HepG2 (cell line): ENCODE measurements around the gene RMRP. TPM values are rescaled to one million over a fixed set of nuclear protein-coding genes. Genes with fewer than 3 reads are reported as not detected.

Experiments
- ATAC-seq: fragments of 200-7000 bp; cut with Tn5 transposase; 3 replicates; pipeline ENCODE4 v1.9.1; 2020; ENCODE audit warnings: mild to moderate bottlenecking, moderate library complexity
- BruUV-seq: library from RNA; stranded (reverse); fragments of 400-500 nt; replicated peaks from 2 replicates; lab custom pipeline; 2021; lab: Mats Ljungman, UMichigan
- CTCF ChIA-PET: fragments of 300-600 bp; formaldehyde crosslinking; extraction: SDS; loops from one replicate; lab custom pipeline; 2021; ENCODE audit warnings: low total read pairs, inconsistent platforms, low intra/inter-chr PET ratio; lab: Yijun Ruan, JAX
- POLR2A ChIA-PET: fragments of 350-600 bp; sonication (Branson Sonifier 250); formaldehyde crosslinking; loops from one replicate; lab custom pipeline; 2020; ENCODE audit warnings: antibody characterized with exemption, inconsistent platforms; lab: Yijun Ruan, JAX
- DNase-seq: peaks from one replicate; pipeline ENCODE4 v3.0.0-alpha.2; 2015; ENCODE audit warnings: low spot score
- FAIRE-seq: peaks from 3 replicates; lab custom pipeline; 2011; peaks lifted over from hg19 to GRCh38; lab: Jason Lieb, UNC
- H2AFZ ChIP-seq: one replicate; pipeline ENCODE4 v1.6.1; 2011; ENCODE audit warnings: low read length, inconsistent platforms
- H3K27ac ChIP-seq: fragments of 300-600 bp; 3 replicates; pipeline ENCODE4 v1.8.0; 2011; ENCODE audit warnings: mixed run types, mild to moderate bottlenecking, mixed read lengths, low read length, inconsistent platforms; ENCODE audit not compliant: insufficient read depth; ENCODE audit errors: extremely low read length
- H3K27me3 ChIP-seq, 2 experiments: fragments of 200-600 bp in 1 of 2; 2 replicates in 1 of 2; 3 replicates in 1 of 2; pipeline versions ENCODE4 v1.6.0 to v1.8.0; 2011; ENCODE audit warnings: low read length in 2 of 2, mild to moderate bottlenecking in 2 of 2, moderate library complexity in 2 of 2, inconsistent platforms in 1 of 2; ENCODE audit not compliant: insufficient read depth in 2 of 2, control insufficient read depth in 1 of 2
- H3K36me3 ChIP-seq, 2 experiments: fragments of 200-600 bp in 1 of 2; replicated peaks in 1 of 2; 2 replicates in 1 of 2; 3 replicates in 1 of 2; pipeline versions ENCODE4 v1.5.1 to v1.8.0; 2011; ENCODE audit warnings: low read length in 2 of 2, inconsistent platforms in 1 of 2; ENCODE audit not compliant: insufficient read depth in 2 of 2, control insufficient read depth in 1 of 2
- H3K4me1 ChIP-seq: 2 replicates; pipeline ENCODE4 v1.5.1; 2012; ENCODE audit warnings: low read length, inconsistent platforms; ENCODE audit not compliant: insufficient read depth
- H3K4me2 ChIP-seq: 2 replicates; pipeline ENCODE4 v1.6.0; 2011; ENCODE audit warnings: low read depth, low read length, inconsistent platforms
- H3K4me3 ChIP-seq, 3 experiments: fragments of 200-600 bp in 1 of 3; sonication (generic), shearing (Covaris generic) in 1 of 3; replicated peaks in 1 of 3; 2 replicates each; pipeline ENCODE4 v1.5.1; 2011 to 2016; ENCODE audit warnings: low read length in 3 of 3, inconsistent platforms in 2 of 3, low read depth in 2 of 3, mild to moderate bottlenecking in 2 of 3, control low read depth in 1 of 3, mixed read lengths in 1 of 3; ENCODE audit not compliant: insufficient read depth in 1 of 3
- H3K79me2 ChIP-seq: one replicate; pipeline ENCODE4 v1.6.1; 2011; ENCODE audit warnings: low read length, inconsistent platforms; ENCODE audit not compliant: insufficient read depth
- H3K9ac ChIP-seq: 2 replicates; pipeline ENCODE4 v1.6.0; 2011; ENCODE audit warnings: mild to moderate bottlenecking, low read depth, low read length, inconsistent platforms; ENCODE audit not compliant: insufficient read depth
- H3K9me3 ChIP-seq: 2 replicates; pipeline ENCODE4 v1.5.1; 2012; ENCODE audit warnings: mild to moderate bottlenecking, low read length
- H4K20me1 ChIP-seq: 2 replicates; pipeline ENCODE4 v1.6.0; 2011; ENCODE audit warnings: inconsistent platforms, mild to moderate bottlenecking, low read length, moderate library complexity; ENCODE audit not compliant: insufficient read depth
- CCDC6 ChIP-seq: sonication (generic); formaldehyde crosslinking; IDR thresholded peaks from 2 replicates; pipeline ENCODE4 v1.8.1; 2022; ENCODE audit warnings: mild to moderate bottlenecking, missing genetic modification reagents, moderate library complexity
- GZF1 ChIP-seq: sonication (generic); formaldehyde crosslinking; IDR thresholded peaks from 2 replicates; pipeline ENCODE4 v1.5.1; 2020; ENCODE audit warnings: mild to moderate bottlenecking, missing genetic modification reagents
- MTF1 ChIP-seq: sonication (generic); formaldehyde crosslinking; IDR thresholded peaks from 2 replicates; pipeline ENCODE4 v1.5.0; 2020; ENCODE audit warnings: missing genetic modification reagents
- NAIF1 ChIP-seq: sonication (generic); formaldehyde crosslinking; IDR thresholded peaks from 2 replicates; pipeline ENCODE4 v1.5.0; 2020; ENCODE audit warnings: mild to moderate bottlenecking, missing genetic modification reagents, borderline replicate concordance
- RAD51 ChIP-seq: fragments of 450-650 bp; IDR thresholded peaks from 2 replicates; pipeline ENCODE4 v1.6.1; 2016; ENCODE audit warnings: borderline replicate concordance
- TAF1 ChIP-seq: sonication (generic); formaldehyde crosslinking; IDR thresholded peaks from 2 replicates; pipeline ENCODE4 v1.4.0; 2020; ENCODE audit warnings: missing genetic modification reagents
- TCF7L2 ChIP-seq: IDR thresholded peaks from 2 replicates; pipeline ENCODE4 v1.6.1; 2011; ENCODE audit warnings: mild to moderate bottlenecking, low read depth, low read length, moderate library complexity
- ZBTB38 ChIP-seq: sonication (generic); formaldehyde crosslinking; IDR thresholded peaks from 2 replicates; pipeline ENCODE4 v1.5.1; 2020; ENCODE audit warnings: mild to moderate bottlenecking, missing genetic modification reagents
- ZBTB44 ChIP-seq: sonication (generic); formaldehyde crosslinking; IDR thresholded peaks from 2 replicates; pipeline ENCODE4 v1.4.0; 2020; ENCODE audit warnings: missing genetic modification reagents
- ZKSCAN8 ChIP-seq: IDR thresholded peaks from 2 replicates; pipeline ENCODE4 v1.6.1; 2016; ENCODE audit warnings: borderline replicate concordance, missing genetic modification reagents, missing compliant biosample characterization
- ZNF33A ChIP-seq: sonication (generic); formaldehyde crosslinking; IDR thresholded peaks from 2 replicates; pipeline ENCODE4 v1.5.1; 2020; ENCODE audit warnings: missing genetic modification reagents, mild to moderate bottlenecking, moderate library complexity, borderline replicate concordance
- ZNF580 ChIP-seq: IDR thresholded peaks from 2 replicates; pipeline ENCODE4 v1.6.1; 2016; ENCODE audit warnings: low read depth, borderline replicate concordance
- WGBS: methylation state at CpG from one replicate; pipeline ENCODE4 v1.1.6; 2017; ENCODE audit warnings: low lambda C conversion rate; 5-methylcytosine and 5-hydroxymethylcytosine counted together
- in situ Hi-C: cut with HindIII; loops from 2 replicates; pipeline ENCODE4 v1.10.0; 2017; ENCODE audit warnings: low pct_unique_long_range_greater_than_20kb; ENCODE audit not compliant: extremely low pct_ligation_motif_present
- intact Hi-C: fragments of 100-400 bp; cut with micrococcal nuclease; formaldehyde crosslinking; loops from one replicate; pipeline ENCODE4 v1.10.0; 2022; ENCODE audit not compliant: unreplicated experiment
- polyA plus RNA-seq, 8 experiments: library from polyadenylated mRNA; depleted of rRNA in 3 of 8; stranded (reverse) in 7 of 8; unstranded in 1 of 8; fragments of >200 nt; fragmentation: Illumina TruSeq in 4 of 8; extraction: Trizol in 4 of 8; gene quantifications; 2 replicates each; pipeline versions ENCODE4 v1.2.1 to v1.2.3, GENCODE V29; 2011 to 2016; ENCODE audit warnings: low read depth in 4 of 8, missing spikeins in 1 of 8, mixed read lengths in 1 of 8; ENCODE audit not compliant: insufficient read depth in 1 of 8
- total RNA-seq, 5 experiments: library from RNA; depleted of rRNA; stranded (reverse); fragments of >200 nt; fragmentation: Illumina TruSeq; extraction: Trizol; gene quantifications; 2 replicates each; pipeline ENCODE4 v1.2.3, GENCODE V29; 2016; ENCODE audit warnings: low read depth in 1 of 5
- TF ChIP-seq, protein P1 (sequence below): sonication (generic); formaldehyde crosslinking; IDR thresholded peaks from 2 replicates; pipeline ENCODE4 v1.4.0; 2020; ENCODE audit warnings: low read depth, missing genetic modification reagents
- TF ChIP-seq, protein P2 (sequence below): sonication (generic); formaldehyde crosslinking; IDR thresholded peaks from 2 replicates; pipeline ENCODE4 v1.5.1; 2020; ENCODE audit warnings: missing genetic modification reagents, mild to moderate bottlenecking, borderline replicate concordance

Gene RMRP
- total and polyA plus RNA-seq, 2 of the 13 experiments (the other 11 are each of a cell fraction or from before 2014, with no cell fraction given), result 51.4 to 4,025 TPM

DNA sequence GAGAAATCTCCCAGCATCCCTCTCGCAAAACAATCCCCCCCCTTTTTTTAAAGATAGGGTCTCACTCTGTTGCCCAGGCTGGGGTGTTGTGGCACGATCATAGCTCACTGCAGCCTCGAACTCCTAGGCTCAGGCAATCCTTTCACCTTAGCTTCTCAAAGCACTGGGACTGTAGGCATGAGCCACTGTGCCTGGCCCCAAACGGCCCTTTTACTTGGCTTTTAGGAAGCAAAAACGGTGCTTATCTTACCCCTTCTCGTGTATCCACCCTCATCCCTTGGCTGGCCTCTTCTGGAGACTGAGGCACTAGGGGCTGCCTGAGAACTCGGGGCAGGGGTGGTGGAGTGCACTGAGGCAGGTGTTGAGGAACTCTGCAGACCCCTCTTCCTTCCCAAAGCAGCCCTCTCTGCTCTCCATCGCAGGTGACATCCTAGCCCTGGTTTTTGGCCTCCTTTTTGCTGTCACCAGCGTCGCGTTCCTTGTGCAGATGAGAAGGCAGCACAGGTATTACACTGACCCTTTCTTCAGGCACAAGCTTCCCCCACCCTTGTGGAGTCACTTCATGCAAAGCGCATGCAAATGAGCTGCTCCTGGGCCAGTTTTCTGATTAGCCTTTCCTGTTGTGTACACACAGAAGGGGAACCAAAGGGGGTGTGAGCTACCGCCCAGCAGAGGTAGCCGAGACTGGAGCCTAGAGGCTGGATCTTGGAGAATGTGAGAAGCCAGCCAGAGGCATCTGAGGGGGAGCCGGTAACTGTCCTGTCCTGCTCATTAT is 22.7 kb upstream of the RMRP start:
- POLR2A ChIA-PET, result interaction anchor here (1.1 to 1.4 kb wide), 2 partner anchors 10 to 11 kb away, joined by 3 read pairs; no protein-coding TSS in a partner anchor
- in situ Hi-C loops, result no loop called here
- TF ChIP-seq ZBTB38 (CRISPR knock-in tag) (no peak), TAF1 (CRISPR knock-in tag) (no peak), ZNF580 (CRISPR knock-in tag) (no peak), NAIF1 (CRISPR knock-in tag) (no peak), ZBTB44 (CRISPR knock-in tag) (no peak), CCDC6 (CRISPR knock-in tag) (no peak), ZNF33A (CRISPR knock-in tag) (no peak), ZKSCAN8 (CRISPR knock-in tag) (no peak), TCF7L2 (no peak), MTF1 (CRISPR knock-in tag) (no peak), GZF1 (no peak), RAD51 (no peak)
- TF ChIP-seq, protein P1, sequence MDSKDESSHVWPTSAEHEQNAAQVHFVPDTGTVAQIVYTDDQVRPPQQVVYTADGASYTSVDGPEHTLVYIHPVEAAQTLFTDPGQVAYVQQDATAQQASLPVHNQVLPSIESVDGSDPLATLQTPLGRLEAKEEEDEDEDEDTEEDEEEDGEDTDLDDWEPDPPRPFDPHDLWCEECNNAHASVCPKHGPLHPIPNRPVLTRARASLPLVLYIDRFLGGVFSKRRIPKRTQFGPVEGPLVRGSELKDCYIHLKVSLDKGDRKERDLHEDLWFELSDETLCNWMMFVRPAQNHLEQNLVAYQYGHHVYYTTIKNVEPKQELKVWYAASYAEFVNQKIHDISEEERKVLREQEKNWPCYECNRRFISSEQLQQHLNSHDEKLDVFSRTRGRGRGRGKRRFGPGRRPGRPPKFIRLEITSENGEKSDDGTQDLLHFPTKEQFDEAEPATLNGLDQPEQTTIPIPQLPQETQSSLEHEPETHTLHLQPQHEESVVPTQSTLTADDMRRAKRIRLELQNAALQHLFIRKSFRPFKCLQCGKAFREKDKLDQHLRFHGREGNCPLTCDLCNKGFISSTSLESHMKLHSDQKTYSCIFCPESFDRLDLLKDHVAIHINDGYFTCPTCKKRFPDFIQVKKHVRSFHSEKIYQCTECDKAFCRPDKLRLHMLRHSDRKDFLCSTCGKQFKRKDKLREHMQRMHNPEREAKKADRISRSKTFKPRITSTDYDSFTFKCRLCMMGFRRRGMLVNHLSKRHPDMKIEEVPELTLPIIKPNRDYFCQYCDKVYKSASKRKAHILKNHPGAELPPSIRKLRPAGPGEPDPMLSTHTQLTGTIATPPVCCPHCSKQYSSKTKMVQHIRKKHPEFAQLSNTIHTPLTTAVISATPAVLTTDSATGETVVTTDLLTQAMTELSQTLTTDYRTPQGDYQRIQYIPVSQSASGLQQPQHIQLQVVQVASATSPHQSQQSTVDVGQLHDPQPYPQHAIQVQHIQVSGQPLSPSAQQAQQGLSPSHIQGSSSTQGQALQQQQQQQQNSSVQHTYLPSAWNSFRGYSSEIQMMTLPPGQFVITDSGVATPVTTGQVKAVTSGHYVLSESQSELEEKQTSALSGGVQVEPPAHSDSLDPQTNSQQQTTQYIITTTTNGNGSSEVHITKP (CRISPR knock-in tag), result no peak
- TF ChIP-seq, protein P2, sequence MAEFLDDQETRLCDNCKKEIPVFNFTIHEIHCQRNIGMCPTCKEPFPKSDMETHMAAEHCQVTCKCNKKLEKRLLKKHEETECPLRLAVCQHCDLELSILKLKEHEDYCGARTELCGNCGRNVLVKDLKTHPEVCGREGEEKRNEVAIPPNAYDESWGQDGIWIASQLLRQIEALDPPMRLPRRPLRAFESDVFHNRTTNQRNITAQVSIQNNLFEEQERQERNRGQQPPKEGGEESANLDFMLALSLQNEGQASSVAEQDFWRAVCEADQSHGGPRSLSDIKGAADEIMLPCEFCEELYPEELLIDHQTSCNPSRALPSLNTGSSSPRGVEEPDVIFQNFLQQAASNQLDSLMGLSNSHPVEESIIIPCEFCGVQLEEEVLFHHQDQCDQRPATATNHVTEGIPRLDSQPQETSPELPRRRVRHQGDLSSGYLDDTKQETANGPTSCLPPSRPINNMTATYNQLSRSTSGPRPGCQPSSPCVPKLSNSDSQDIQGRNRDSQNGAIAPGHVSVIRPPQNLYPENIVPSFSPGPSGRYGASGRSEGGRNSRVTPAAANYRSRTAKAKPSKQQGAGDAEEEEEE (CRISPR knock-in tag), result no peak

More for the DNA sequence above, 22.7 kb upstream of the RMRP start:
- H3K27ac ChIP-seq, result no peak overlapping the region
- no peak overlapping the region for H3K4me3 ChIP-seq
- DNase-seq, result no peak
- no peaks in the 10 kb centered on the region for H3K36me3 ChIP-seq
- H3K79me2 ChIP-seq, result no peaks in the 10 kb centered on the region
- no peak for ATAC-seq
- WGBS, result 67% methylated on average over 15 of the region's 15 CpGs
- FAIRE-seq, result no peak
- no peaks in the 10 kb centered on the region for H3K27me3 ChIP-seq
- H4K20me1 ChIP-seq, result no peaks in the 10 kb centered on the region
- intact Hi-C loops, result no loop called here
- BruUV-seq, result no TSS peak
- H3K9ac ChIP-seq, result no peak overlapping the region
- H3K4me2 ChIP-seq, result no peak overlapping the region
- CTCF ChIA-PET, result no interaction called here
- no peak overlapping the region for H2AFZ ChIP-seq
- no peaks in the 10 kb centered on the region for H3K9me3 ChIP-seq
- H3K4me1 ChIP-seq, result peaks cover 6% of the 10 kb centered on the region; the same call in 1 of the 2 replicates
